Calu3 (cell line): Measurements from ENCODE around the gene GK2. TPM values are rescaled to one million over a fixed set of nuclear protein-coding genes. Genes with fewer than 3 reads are reported as not detected.

Experiments
- BruUV-seq: library from RNA; stranded (reverse); fragments of 400-500 nt; replicated peaks from 2 replicates; lab custom pipeline; 2021; lab: Mats Ljungman, UMichigan
- CTCF ChIA-PET: fragments of 300-600 bp; sonication (Branson Sonifier 250); formaldehyde crosslinking; loops from one replicate; lab custom pipeline; 2022; ENCODE audit warnings: antibody characterized with exemption; lab: Charles Lee
- DNase-seq: peaks from one replicate; pipeline ENCODE4 v3.0.0; 2022
- H3K27ac Mint-ChIP-seq: one replicate; pipeline ENCODE4 v1.8.0; 2022; ENCODE audit warnings: mixed read lengths; ENCODE audit not compliant: unreplicated experiment
- H3K27me3 Mint-ChIP-seq: one replicate; pipeline ENCODE4 v1.8.0; 2022; ENCODE audit warnings: mixed read lengths; ENCODE audit not compliant: unreplicated experiment
- H3K36me3 Mint-ChIP-seq: one replicate; pipeline ENCODE4 v1.8.0; 2022; ENCODE audit warnings: mild to moderate bottlenecking, moderate library complexity, mixed read lengths; ENCODE audit not compliant: insufficient read depth, unreplicated experiment
- H3K4me1 Mint-ChIP-seq: one replicate; pipeline ENCODE4 v1.8.0; 2022; ENCODE audit warnings: mild to moderate bottlenecking, low read depth, mixed read lengths; ENCODE audit not compliant: unreplicated experiment
- H3K4me3 Mint-ChIP-seq: one replicate; pipeline ENCODE4 v1.8.0; 2022; ENCODE audit warnings: mild to moderate bottlenecking, low read depth, moderate library complexity, mixed read lengths; ENCODE audit not compliant: unreplicated experiment
- H3K9me3 Mint-ChIP-seq: one replicate; pipeline ENCODE4 v1.8.0; 2022; ENCODE audit warnings: low read depth, mixed read lengths; ENCODE audit not compliant: unreplicated experiment
- CTCF ChIP-seq: fragments of 200-600 bp; IDR thresholded peaks from one replicate; pipeline ENCODE4 v1.8.0; 2022; ENCODE audit warnings: antibody characterized with exemption; ENCODE audit not compliant: unreplicated experiment
- intact Hi-C: fragments of 100-400 bp; cut with micrococcal nuclease; formaldehyde crosslinking; loops from one replicate; pipeline ENCODE4 v1.10.0; 2022; ENCODE audit not compliant: unreplicated experiment
- total RNA-seq: library from RNA; stranded (reverse); gene quantifications from 2 replicates; pipeline ENCODE4 v1.2.3, GENCODE V29; 2022

GK2 gene
- total RNA-seq, 1 experiment from 2014 or later: not detected

GRCh38 chr4:79413886-79414285 lies 5.9 kb upstream of the GK2 start:
- no peak for DNase-seq
- no TSS peak for BruUV-seq
- Mint-ChIP-seq H3K4me3 (no peak overlapping the region), H3K27ac (no peak overlapping the region), H3K36me3 (no peaks in the 10 kb centered on the region), H3K4me1 (no peaks in the 10 kb centered on the region), H3K9me3 (no peaks in the 10 kb centered on the region), H3K27me3 (no peaks in the 10 kb centered on the region)
- intact Hi-C loops: no loop called here
- no peak for TF ChIP-seq CTCF
- CTCF ChIA-PET: no interaction called here

GRCh38 chr4:79413032-79413885 lies 5.2 kb upstream of the GK2 start:
- intact Hi-C loops: no loop called here
- Mint-ChIP-seq H3K27ac (no peak overlapping the region), H3K36me3 (no peaks in the 10 kb centered on the region), H3K4me1 (no peaks in the 10 kb centered on the region), H3K27me3 (no peaks in the 10 kb centered on the region), H3K9me3 (no peaks in the 10 kb centered on the region), H3K4me3 (no peak overlapping the region)
- no TSS peak for BruUV-seq
- DNase-seq: no peak
- no peak for TF ChIP-seq CTCF
- CTCF ChIA-PET: no interaction called here

GRCh38 chr4:79404666-79405065 lies 3.4 kb downstream of the GK2 start:
- DNase-seq: no peak
- Mint-ChIP-seq H3K9me3 (no peaks in the 10 kb centered on the region), H3K4me1 (no peaks in the 10 kb centered on the region), H3K27me3 (no peaks in the 10 kb centered on the region), H3K36me3 (no peaks in the 10 kb centered on the region), H3K4me3 (no peak overlapping the region), H3K27ac (no peak overlapping the region)
- CTCF ChIA-PET: interaction anchor here (0.5 kb wide), 1 partner anchor 53 kb away, joined by 3 read pairs; no protein-coding TSS in a partner anchor
- BruUV-seq: no TSS peak
- TF ChIP-seq CTCF: no peak
- intact Hi-C loops: no loop called here

- no peaks in the 10 kb centered on the region for H3K27me3 Mint-ChIP-seq
These were observed 4.7 kb downstream of the GK2 start for GRCh38 chr4:79403356-79403755.

More at GRCh38 chr4:79403356-79403755, 4.7 kb downstream of the GK2 start:
- no TSS peak for BruUV-seq
- H3K36me3 Mint-ChIP-seq: no peaks in the 10 kb centered on the region
- no peak overlapping the region for H3K27ac Mint-ChIP-seq
- H3K9me3 Mint-ChIP-seq: no peaks in the 10 kb centered on the region
- CTCF ChIA-PET: no interaction called here
- H3K4me1 Mint-ChIP-seq: no peaks in the 10 kb centered on the region
- intact Hi-C loops: no loop called here
- TF ChIP-seq CTCF: no peak
- H3K4me3 Mint-ChIP-seq: no peak overlapping the region
- DNase-seq: no peak
